ENCODE results near the gene PSG5.
"Not testable (repeated sequence)": the region's sequence is repeated elsewhere in the genome, so short reads cannot be mapped to it uniquely, and the experiment has no call there.

Gene PSG5

GRCh38 chr19:43149788-43150187 is 36.5 kb downstream of the PSG5 start:
- WGBS (ENCODE audit: extremely low coverage, insufficient coverage, insufficient read length) = no CpG with 5 or more reads among the region's 7 CpGs
- H3K79me1 ChIP-seq (ENCODE audit: low read length); H2BK120ac ChIP-seq (ENCODE audit: insufficient read depth, low read length, poor library complexity); H3K4me2 ChIP-seq (ENCODE audit: low read length); H3K27ac ChIP-seq (ENCODE audit: low read depth, low read length); H2BK5ac ChIP-seq (ENCODE audit: low read depth, low read length, poor library complexity); H3K36me3 ChIP-seq (ENCODE audit: control insufficient read depth in 1 of 2, insufficient read depth in 2 of 2, low read length in 2 of 2); H4K12ac ChIP-seq (ENCODE audit: low read depth, low read length); H3K18ac ChIP-seq (ENCODE audit: low read length); H2BK12ac ChIP-seq (ENCODE audit: low read length); H3K4me3 ChIP-seq (ENCODE audit: low read depth, low read length); H3K27me3 ChIP-seq (ENCODE audit: insufficient read depth, low read length); H3K4ac ChIP-seq (ENCODE audit: low read depth, low read length); H2AK5ac ChIP-seq (ENCODE audit: low read length); H3K14ac ChIP-seq (ENCODE audit: low read length); H3K79me2 ChIP-seq (ENCODE audit: control insufficient read depth, insufficient read depth, low read length, poor library complexity); H3K9ac ChIP-seq (ENCODE audit: low read length); H4K8ac ChIP-seq (ENCODE audit: low read depth, low read length); H4K91ac ChIP-seq (ENCODE audit: low read depth, low read length); H3K4me1 ChIP-seq (ENCODE audit: control insufficient read depth in 1 of 2, insufficient read depth in 2 of 2, low read length in 2 of 2); DNase-seq; H2AFZ ChIP-seq (ENCODE audit: insufficient read depth, low read length, poor library complexity); H3K23ac ChIP-seq (ENCODE audit: low read length): not testable (repeated sequence)
- H3K9me3 ChIP-seq (ENCODE audit: insufficient read depth, low read depth, low read length) = peaks cover 18% of the 10 kb centered on the region

DNA sequence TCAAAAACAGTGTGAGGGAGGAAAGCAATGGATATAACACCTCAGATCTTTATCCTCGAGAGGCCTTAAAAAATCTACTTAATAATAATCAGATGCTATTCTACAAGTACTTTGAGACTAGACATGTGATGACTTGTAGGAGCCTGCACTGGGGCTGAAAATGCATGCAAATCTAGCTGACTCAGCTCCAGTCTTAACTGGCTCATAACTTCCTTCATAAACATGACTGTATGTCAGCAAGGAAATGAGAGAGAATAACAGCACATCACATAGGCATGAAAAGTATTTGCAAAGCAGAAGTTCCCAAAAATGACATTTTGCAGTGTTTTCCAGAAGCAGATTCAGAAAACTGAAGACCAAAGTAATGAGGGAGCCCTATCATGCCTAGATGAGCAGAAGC is 38.1 kb downstream of the PSG5 start:
- no peaks in the 10 kb centered on the region for H3K27me3 ChIP-seq (ENCODE audit: insufficient read depth, low read length)
- peak; percentile 47 to 48 for DNase-seq
- H3K27ac ChIP-seq (ENCODE audit: low read depth, low read length) = no peak overlapping the region
- H3K9me3 ChIP-seq (ENCODE audit: insufficient read depth, low read depth, low read length) = peaks cover 16% of the 10 kb centered on the region
- H3K18ac ChIP-seq (ENCODE audit: low read length) = no peak overlapping the region
- no peak overlapping the region for H2AFZ ChIP-seq (ENCODE audit: insufficient read depth, low read length, poor library complexity)
- no peak overlapping the region for H2BK120ac ChIP-seq (ENCODE audit: insufficient read depth, low read length, poor library complexity)
- H4K91ac ChIP-seq (ENCODE audit: low read depth, low read length) = no peak overlapping the region
- no peak overlapping the region for H3K23ac ChIP-seq (ENCODE audit: low read length)
- H3K4me3 ChIP-seq (ENCODE audit: low read depth, low read length) = no peak overlapping the region
- no peak overlapping the region for H2AK5ac ChIP-seq (ENCODE audit: low read length)
- no peak overlapping the region for H3K9ac ChIP-seq (ENCODE audit: low read length)
- no peaks in the 10 kb centered on the region for H3K79me2 ChIP-seq (ENCODE audit: control insufficient read depth, insufficient read depth, low read length, poor library complexity)
- no peak overlapping the region for H2BK12ac ChIP-seq (ENCODE audit: low read length)
- H3K4me2 ChIP-seq (ENCODE audit: low read length) = no peak overlapping the region
- H3K14ac ChIP-seq (ENCODE audit: low read length) = no peak overlapping the region
- no peaks in the 10 kb centered on the region for H3K79me1 ChIP-seq (ENCODE audit: low read length)
- no peak overlapping the region for H3K4ac ChIP-seq (ENCODE audit: low read depth, low read length)
- H3K4me1 ChIP-seq (ENCODE audit: control insufficient read depth in 1 of 2, insufficient read depth in 2 of 2, low read length in 2 of 2) = no peaks in the 10 kb centered on the region
- WGBS (ENCODE audit: extremely low coverage, insufficient coverage, insufficient read length) = no CpG with 5 or more reads among the region's 1 CpG
- H2BK5ac ChIP-seq (ENCODE audit: low read depth, low read length, poor library complexity) = no peak overlapping the region
- H4K8ac ChIP-seq (ENCODE audit: low read depth, low read length) = no peak overlapping the region
- H4K12ac ChIP-seq (ENCODE audit: low read depth, low read length) = no peak overlapping the region
- no peaks in the 10 kb centered on the region for H3K36me3 ChIP-seq (ENCODE audit: control insufficient read depth in 1 of 2, insufficient read depth in 2 of 2, low read length in 2 of 2)

- peak in 1 of 2 donors; percentile 50 for DNase-seq
- not testable (repeated sequence) for H2BK12ac ChIP-seq (ENCODE audit: low read length); H3K4me1 ChIP-seq (ENCODE audit: control insufficient read depth in 1 of 2, insufficient read depth in 2 of 2, low read length in 2 of 2); H3K18ac ChIP-seq (ENCODE audit: low read length); H3K9ac ChIP-seq (ENCODE audit: low read length); H4K12ac ChIP-seq (ENCODE audit: low read depth, low read length); H3K4ac ChIP-seq (ENCODE audit: low read depth, low read length); H3K27me3 ChIP-seq (ENCODE audit: insufficient read depth, low read length); H3K23ac ChIP-seq (ENCODE audit: low read length); H3K9me3 ChIP-seq (ENCODE audit: insufficient read depth, low read depth, low read length); H2AK5ac ChIP-seq (ENCODE audit: low read length); H3K14ac ChIP-seq (ENCODE audit: low read length); H3K4me3 ChIP-seq (ENCODE audit: low read depth, low read length); H2BK120ac ChIP-seq (ENCODE audit: insufficient read depth, low read length, poor library complexity); H4K91ac ChIP-seq (ENCODE audit: low read depth, low read length); H4K8ac ChIP-seq (ENCODE audit: low read depth, low read length); H2AFZ ChIP-seq (ENCODE audit: insufficient read depth, low read length, poor library complexity); H3K36me3 ChIP-seq (ENCODE audit: control insufficient read depth in 1 of 2, insufficient read depth in 2 of 2, low read length in 2 of 2); H3K4me2 ChIP-seq (ENCODE audit: low read length); H3K27ac ChIP-seq (ENCODE audit: low read depth, low read length); H3K79me1 ChIP-seq (ENCODE audit: low read length); H3K79me2 ChIP-seq (ENCODE audit: control insufficient read depth, insufficient read depth, low read length, poor library complexity); H2BK5ac ChIP-seq (ENCODE audit: low read depth, low read length, poor library complexity)
- no CpG with 5 or more reads among the region's 1 CpG for WGBS (ENCODE audit: extremely low coverage, insufficient coverage, insufficient read length)
These were observed 44.6 kb downstream of the PSG5 start for GRCh38 chr19:43141763-43142162.

DNA sequence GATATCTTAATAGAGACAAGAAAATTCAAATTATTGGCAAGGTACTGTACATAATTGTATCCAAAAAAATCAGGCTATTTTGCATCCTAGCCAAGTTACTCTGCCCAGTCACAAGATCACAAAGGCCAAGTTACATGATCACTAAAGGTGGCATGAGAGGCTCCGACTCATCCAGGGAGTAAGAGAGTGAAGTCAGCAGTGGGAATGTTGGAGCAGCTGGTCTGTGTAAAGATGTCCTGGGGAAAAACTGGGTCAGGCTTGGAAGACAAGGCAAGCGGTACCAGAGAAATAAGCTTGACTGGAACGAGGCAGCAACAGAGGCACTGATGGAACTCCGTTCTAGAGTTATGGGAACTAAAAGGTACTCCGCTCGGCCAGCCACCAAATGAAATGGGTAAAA is 53.6 kb downstream of the PSG5 start:
- H3K79me2 ChIP-seq (ENCODE audit: control insufficient read depth, insufficient read depth, low read length, poor library complexity) = no peaks in the 10 kb centered on the region
- peaks cover 14% of the 10 kb centered on the region for H3K9me3 ChIP-seq (ENCODE audit: insufficient read depth, low read depth, low read length)
- no peak overlapping the region for H2BK12ac ChIP-seq (ENCODE audit: low read length)
- no peak overlapping the region for H3K14ac ChIP-seq (ENCODE audit: low read length)
- no peaks in the 10 kb centered on the region for H3K79me1 ChIP-seq (ENCODE audit: low read length)
- H2BK120ac ChIP-seq (ENCODE audit: insufficient read depth, low read length, poor library complexity) = no peak overlapping the region
- H3K4me2 ChIP-seq (ENCODE audit: low read length) = no peak overlapping the region
- no peaks in the 10 kb centered on the region for H3K4me1 ChIP-seq (ENCODE audit: control insufficient read depth in 1 of 2, insufficient read depth in 2 of 2, low read length in 2 of 2)
- H3K27ac ChIP-seq (ENCODE audit: low read depth, low read length) = no peak overlapping the region
- no CpG with 5 or more reads among the region's 6 CpGs for WGBS (ENCODE audit: extremely low coverage, insufficient coverage, insufficient read length)
- H3K36me3 ChIP-seq (ENCODE audit: control insufficient read depth in 1 of 2, insufficient read depth in 2 of 2, low read length in 2 of 2) = no peaks in the 10 kb centered on the region
- no peak overlapping the region for H3K4ac ChIP-seq (ENCODE audit: low read depth, low read length)
- DNase-seq = no peak
- H3K18ac ChIP-seq (ENCODE audit: low read length) = no peak overlapping the region
- H4K91ac ChIP-seq (ENCODE audit: low read depth, low read length) = no peak overlapping the region
- no peak overlapping the region for H3K23ac ChIP-seq (ENCODE audit: low read length)
- no peak overlapping the region for H2BK5ac ChIP-seq (ENCODE audit: low read depth, low read length, poor library complexity)
- H3K27me3 ChIP-seq (ENCODE audit: insufficient read depth, low read length) = no peaks in the 10 kb centered on the region
- H3K4me3 ChIP-seq (ENCODE audit: low read depth, low read length) = no peak overlapping the region
- no peak overlapping the region for H2AFZ ChIP-seq (ENCODE audit: insufficient read depth, low read length, poor library complexity)
- no peak overlapping the region for H4K12ac ChIP-seq (ENCODE audit: low read depth, low read length)
- H3K9ac ChIP-seq (ENCODE audit: low read length) = no peak overlapping the region
- H2AK5ac ChIP-seq (ENCODE audit: low read length) = no peak overlapping the region
- no peak overlapping the region for H4K8ac ChIP-seq (ENCODE audit: low read depth, low read length)
